Measurements from ENCODE around the gene TXNDC11. TPM values are rescaled to one million over a fixed set of nuclear protein-coding genes. Genes with fewer than 3 reads are reported as not detected.
A peak's percentile ranks its signal among the peaks of the same experiment; 100 is the strongest.

Gene TXNDC11
- total RNA-seq, 1 donor from 2014 or later = 99.2 TPM

DNA sequence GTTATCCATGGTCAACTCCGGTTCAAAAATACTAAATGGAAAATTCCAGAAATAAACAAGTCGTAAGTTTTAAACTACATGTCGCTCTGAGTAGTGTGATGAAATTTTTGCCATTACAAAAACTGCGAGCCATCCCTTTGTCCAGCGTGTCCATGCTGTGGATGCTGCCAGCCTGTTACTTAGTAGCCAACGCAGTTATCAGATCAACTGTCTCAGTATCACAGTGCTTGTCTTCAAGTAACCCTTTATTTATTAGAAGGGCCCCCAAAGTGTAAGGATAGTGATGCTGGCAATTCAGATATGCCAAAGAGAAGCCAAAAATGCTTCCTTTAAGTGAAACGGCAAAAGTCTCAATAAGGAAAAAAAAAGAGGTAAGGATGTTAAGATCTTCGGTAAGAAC, 50.5 kb downstream of the TXNDC11 start:
- no peak overlapping the region for H3K27ac ChIP-seq
- H3K36me3 ChIP-seq = peaks cover 84% of the 10 kb centered on the region
- no peaks in the 10 kb centered on the region for H3K27me3 ChIP-seq
- DNase-seq = no peak
- H3K4me3 ChIP-seq = no peak overlapping the region
- intact Hi-C loops (cut with DNase I) = no loop called here
- no peaks in the 10 kb centered on the region for H3K9me3 ChIP-seq
- no peak for TF ChIP-seq CTCF (IDR thresholded peaks at IDR 0.05)
- ATAC-seq = no peak
- H3K4me1 ChIP-seq = peaks cover 14% of the 10 kb centered on the region

GRCh38 chr16:11691771-11692170, 50.9 kb downstream of the TXNDC11 start:
- H3K4me1 ChIP-seq = peaks cover 14% of the 10 kb centered on the region
- no peak overlapping the region for H3K27ac ChIP-seq
- intact Hi-C loops (cut with DNase I) = no loop called here
- no peaks in the 10 kb centered on the region for H3K27me3 ChIP-seq
- no peak for DNase-seq
- ATAC-seq = no peak
- H3K9me3 ChIP-seq = no peaks in the 10 kb centered on the region
- no peak overlapping the region for H3K4me3 ChIP-seq
- peaks cover 85% of the 10 kb centered on the region for H3K36me3 ChIP-seq
- no peak for TF ChIP-seq CTCF (IDR thresholded peaks at IDR 0.05)

DNA sequence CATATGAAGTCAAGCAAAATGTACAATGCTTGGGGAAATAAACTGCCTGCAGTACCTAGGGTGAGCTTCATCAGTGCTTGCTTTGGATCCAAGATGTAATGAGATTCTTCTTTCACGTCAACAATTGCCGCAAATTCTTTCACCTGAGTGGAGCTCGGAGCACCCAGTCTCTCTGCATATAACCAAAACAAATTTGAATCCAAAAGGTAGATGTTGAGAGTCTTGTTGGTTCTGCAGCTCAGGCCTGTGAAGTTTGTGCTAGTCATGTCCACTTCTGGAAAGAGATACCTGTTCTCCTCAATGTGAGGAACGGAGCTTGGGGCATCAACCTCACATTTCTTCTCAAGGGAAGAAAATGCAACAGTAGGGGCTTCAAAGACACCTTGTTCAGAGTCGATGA, 51.4 kb downstream of the TXNDC11 start:
- no peaks in the 10 kb centered on the region for H3K9me3 ChIP-seq
- peaks cover 14% of the 10 kb centered on the region for H3K4me1 ChIP-seq
- no peak for TF ChIP-seq CTCF (IDR thresholded peaks at IDR 0.05)
- no peak overlapping the region for H3K27ac ChIP-seq
- DNase-seq (no peak), ATAC-seq (no peak)
- peaks cover 85% of the 10 kb centered on the region for H3K36me3 ChIP-seq
- no peaks in the 10 kb centered on the region for H3K27me3 ChIP-seq
- H3K4me3 ChIP-seq = no peak overlapping the region
- intact Hi-C loops (cut with DNase I) = no loop called here

- Histone ChIP-seq H3K9me3 (no peaks in the 10 kb centered on the region), H3K4me1 (peaks cover 14% of the 10 kb centered on the region), H3K27me3 (no peaks in the 10 kb centered on the region), H3K4me3 (no peak overlapping the region), H3K27ac (no peak overlapping the region), H3K36me3 (peaks cover 85% of the 10 kb centered on the region)
- intact Hi-C loops (cut with DNase I) = no loop called here
- ATAC-seq (peak; percentile 72), DNase-seq (no peak)
- no peak for TF ChIP-seq CTCF (IDR thresholded peaks at IDR 0.05)
Measured at GRCh38 chr16:11689031-11689840, 53.4 kb downstream of the TXNDC11 start.

DNA sequence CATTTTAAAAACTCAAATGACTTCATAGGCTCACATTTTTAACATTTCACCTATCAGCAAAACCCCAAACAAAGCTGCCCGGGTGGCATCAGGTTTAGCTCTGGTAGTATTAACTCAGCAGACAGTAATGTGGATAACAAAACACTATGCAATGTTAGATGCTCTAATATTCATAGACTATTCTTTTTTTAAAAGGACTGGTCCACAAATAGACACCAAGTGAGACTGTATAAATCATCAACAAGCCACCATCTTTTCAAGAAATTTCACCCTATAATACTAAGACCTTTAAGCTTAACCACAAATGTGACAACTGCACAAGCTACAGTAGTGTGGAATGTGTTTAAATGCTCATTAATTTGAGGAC, 54.2 kb downstream of the TXNDC11 start:
- no peak for DNase-seq
- H3K4me3 ChIP-seq = no peak overlapping the region
- H3K27ac ChIP-seq = no peak overlapping the region
- no peaks in the 10 kb centered on the region for H3K27me3 ChIP-seq
- intact Hi-C loops (cut with DNase I) = no loop called here
- no peaks in the 10 kb centered on the region for H3K9me3 ChIP-seq
- peaks cover 88% of the 10 kb centered on the region for H3K36me3 ChIP-seq
- H3K4me1 ChIP-seq = peaks cover 14% of the 10 kb centered on the region
- ATAC-seq = no peak
- TF ChIP-seq CTCF (IDR thresholded peaks at IDR 0.05) = no peak

All from upper lobe of right lung (tissue), 1 donor.